Osteoblast (primary cell): ENCODE measurements around the gene ABHD17B. TPM values are rescaled to one million over a fixed set of nuclear protein-coding genes. Genes with fewer than 3 reads are reported as not detected.

Experiments used
- DNase-seq: peaks from one replicate; pipeline ENCODE4 v3.0.0; 2011; ENCODE audit warnings: low spot score, mixed read lengths; ENCODE audit not compliant: insufficient read length; ENCODE audit errors: missing footprints
- H2AFZ ChIP-seq: 2 replicates; pipeline ENCODE4 v1.6.0; 2011; ENCODE audit warnings: mild to moderate bottlenecking, low read length
- H3K27ac ChIP-seq: 2 replicates; pipeline ENCODE4 v1.5.1; 2011; ENCODE audit warnings: mild to moderate bottlenecking, low read depth, low read length, moderate library complexity
- H3K27me3 ChIP-seq: 2 replicates; pipeline ENCODE4 v1.6.0; 2012; ENCODE audit warnings: mild to moderate bottlenecking, control low read depth, inconsistent platforms, low read length, moderate library complexity; ENCODE audit not compliant: insufficient read depth
- H3K36me3 ChIP-seq: 2 replicates; pipeline ENCODE4 v1.5.1; 2011; ENCODE audit warnings: mild to moderate bottlenecking, low read length, control low read depth, moderate library complexity; ENCODE audit not compliant: insufficient read depth
- H3K4me1 ChIP-seq: 2 replicates; pipeline ENCODE4 v1.5.1; 2011; ENCODE audit warnings: mild to moderate bottlenecking, low read length, control low read depth, moderate library complexity; ENCODE audit not compliant: insufficient read depth
- H3K4me2 ChIP-seq: 2 replicates; pipeline ENCODE4 v1.6.0; 2011; ENCODE audit warnings: mild to moderate bottlenecking, low read length; ENCODE audit not compliant: insufficient read depth
- H3K4me3 ChIP-seq: fragments of 200-600 bp; sonication (generic); 3 replicates; pipeline ENCODE4 v1.5.1; 2012; ENCODE audit warnings: mild to moderate bottlenecking, low read length, inconsistent platforms; ENCODE audit not compliant: insufficient read depth
- H3K79me2 ChIP-seq: 2 replicates; pipeline ENCODE4 v1.6.0; 2012; ENCODE audit warnings: mild to moderate bottlenecking, low read length, control low read depth, inconsistent platforms; ENCODE audit not compliant: insufficient read depth
- H3K9me3 ChIP-seq: 2 replicates; pipeline ENCODE4 v1.5.1; 2011; ENCODE audit warnings: low read depth, low read length, control low read depth
- H4K20me1 ChIP-seq: 2 replicates; pipeline ENCODE4 v1.6.0; 2012; ENCODE audit warnings: mild to moderate bottlenecking, low read length, control low read depth; ENCODE audit not compliant: insufficient read depth
- CTCF ChIP-seq: IDR thresholded peaks from 2 replicates; pipeline ENCODE4 v1.5.1; 2011; ENCODE audit warnings: mild to moderate bottlenecking, low read depth, low read length, moderate library complexity; ENCODE audit errors: extremely low read depth
- total RNA-seq: library from RNA; depleted of rRNA; stranded (reverse); fragments of >200 nt; gene quantifications from 2 replicates; pipeline ENCODE4 v1.2.3, GENCODE V29; 2012

ABHD17B gene
- total RNA-seq, 1 donor = 21.4 TPM

- Histone ChIP-seq H2AFZ (no peak overlapping the region), H3K79me2 (no peaks in the 10 kb centered on the region), H4K20me1 (no peaks in the 10 kb centered on the region), H3K27me3 (no peaks in the 10 kb centered on the region), H3K4me1 (no peaks in the 10 kb centered on the region), H3K9me3 (no peaks in the 10 kb centered on the region), H3K4me3 (no peak overlapping the region), H3K27ac (no peak overlapping the region), H3K36me3 (no peaks in the 10 kb centered on the region), H3K4me2 (no peak overlapping the region)
- no peak for DNase-seq
- TF ChIP-seq CTCF = no peak
Measured at GRCh38 chr9:71850996-71851395, 60.0 kb downstream of the ABHD17B start.

GRCh38 chr9:71847892-71848291, 63.1 kb downstream of the ABHD17B start:
- Histone ChIP-seq H2AFZ (no peak overlapping the region), H3K27me3 (no peaks in the 10 kb centered on the region), H3K4me1 (no peaks in the 10 kb centered on the region), H3K36me3 (no peaks in the 10 kb centered on the region), H4K20me1 (no peaks in the 10 kb centered on the region), H3K9me3 (no peaks in the 10 kb centered on the region), H3K79me2 (no peaks in the 10 kb centered on the region), H3K4me3 (no peak overlapping the region), H3K27ac (no peak overlapping the region), H3K4me2 (no peak overlapping the region)
- no peak for TF ChIP-seq CTCF
- no peak for DNase-seq

- H4K20me1 ChIP-seq = no peaks in the 10 kb centered on the region
- no peak for DNase-seq
- H3K27me3 ChIP-seq = no peaks in the 10 kb centered on the region
- H3K79me2 ChIP-seq = no peaks in the 10 kb centered on the region
- no peak overlapping the region for H3K27ac ChIP-seq
- no peak overlapping the region for H2AFZ ChIP-seq
- no peak for TF ChIP-seq CTCF
- no peaks in the 10 kb centered on the region for H3K36me3 ChIP-seq
- no peaks in the 10 kb centered on the region for H3K9me3 ChIP-seq
- no peaks in the 10 kb centered on the region for H3K4me1 ChIP-seq
- H3K4me2 ChIP-seq = no peak overlapping the region
- H3K4me3 ChIP-seq = no peak overlapping the region
Measured at GRCh38 chr9:71844808-71845207, 66.2 kb downstream of the ABHD17B start.

- H3K4me3 ChIP-seq = no peak overlapping the region
- H3K79me2 ChIP-seq = no peaks in the 10 kb centered on the region
- DNase-seq = no peak
- H3K4me2 ChIP-seq = no peak overlapping the region
- H3K27me3 ChIP-seq = no peaks in the 10 kb centered on the region
- no peak for TF ChIP-seq CTCF
- no peak overlapping the region for H3K27ac ChIP-seq
- no peaks in the 10 kb centered on the region for H4K20me1 ChIP-seq
- no peak overlapping the region for H2AFZ ChIP-seq
- H3K4me1 ChIP-seq = no peaks in the 10 kb centered on the region
- no peaks in the 10 kb centered on the region for H3K36me3 ChIP-seq
- no peaks in the 10 kb centered on the region for H3K9me3 ChIP-seq
Measured at GRCh38 chr9:71839668-71840067, 71.3 kb downstream of the ABHD17B start.
